MCF 10A (cell line): Measurements from ENCODE around the gene POLR2I. TPM values are rescaled to one million over a fixed set of nuclear protein-coding genes. Genes with fewer than 3 reads are reported as not detected.

ENCODE experiments used
- BruUV-seq: library from RNA; stranded (reverse); fragments of 400-500 nt; replicated peaks from 2 replicates; lab custom pipeline; 2021; lab: Mats Ljungman, UMichigan
- CTCF ChIA-PET: fragments of 300-600 bp; sonication (Branson Sonifier 250); formaldehyde crosslinking; extraction: SDS; loops from one replicate; lab custom pipeline; 2021; ENCODE audit warnings: antibody characterized with exemption, inconsistent platforms; lab: Yijun Ruan, JAX
- POLR2A ChIA-PET: fragments of 300-600, 350-650 bp; sonication (Branson Sonifier 250); formaldehyde crosslinking; extraction: SDS; loops from one replicate; lab custom pipeline; 2020; ENCODE audit warnings: antibody characterized with exemption, inconsistent platforms; lab: Yijun Ruan, JAX
- DNase-seq: peaks from one replicate; pipeline ENCODE4 v3.0.0-alpha.2; 2018; ENCODE audit not compliant: unreplicated experiment
- H3K27ac Mint-ChIP-seq: one replicate; pipeline ENCODE4 v1.8.0; 2022; ENCODE audit warnings: mild to moderate bottlenecking, low read depth, mixed read lengths; ENCODE audit not compliant: unreplicated experiment
- H3K27me3 Mint-ChIP-seq: one replicate; pipeline ENCODE4 v1.8.0; 2022; ENCODE audit warnings: mixed read lengths; ENCODE audit not compliant: insufficient read depth, unreplicated experiment
- H3K36me3 Mint-ChIP-seq: one replicate; pipeline ENCODE4 v1.8.0; 2022; ENCODE audit warnings: mild to moderate bottlenecking, moderate library complexity, mixed read lengths; ENCODE audit not compliant: insufficient read depth, unreplicated experiment
- H3K4me1 Mint-ChIP-seq: one replicate; pipeline ENCODE4 v1.8.0; 2022; ENCODE audit warnings: mixed read lengths; ENCODE audit not compliant: insufficient read depth, unreplicated experiment
- H3K4me3 Mint-ChIP-seq: one replicate; pipeline ENCODE4 v1.8.0; 2022; ENCODE audit warnings: mild to moderate bottlenecking, moderate library complexity, mixed read lengths; ENCODE audit not compliant: unreplicated experiment
- H3K9me3 Mint-ChIP-seq: one replicate; pipeline ENCODE4 v1.8.0; 2022; ENCODE audit warnings: mixed read lengths; ENCODE audit not compliant: unreplicated experiment
- intact Hi-C: fragments of 100-400 bp; cut with micrococcal nuclease; formaldehyde crosslinking; loops from 2 replicates; pipeline ENCODE4 v1.14.1; 2022
- total RNA-seq: library from RNA; stranded (reverse); gene quantifications from 2 replicates; pipeline ENCODE4 v1.2.3, GENCODE V29; 2022
- TF ChIP-seq, protein P1 (sequence below): fragments of 200-600 bp; IDR thresholded peaks from one replicate; pipeline ENCODE4 v1.8.0; 2022; ENCODE audit warnings: antibody characterized with exemption, mild to moderate bottlenecking; ENCODE audit not compliant: unreplicated experiment

The POLR2I gene
- total RNA-seq, 1 experiment from 2014 or later = 112 TPM

- peak overlapping the region; percentile 91 for H3K4me3 Mint-ChIP-seq
These were observed 1.2 kb downstream of the POLR2I start for GRCh38 chr19:36113425-36113824.

DNA sequence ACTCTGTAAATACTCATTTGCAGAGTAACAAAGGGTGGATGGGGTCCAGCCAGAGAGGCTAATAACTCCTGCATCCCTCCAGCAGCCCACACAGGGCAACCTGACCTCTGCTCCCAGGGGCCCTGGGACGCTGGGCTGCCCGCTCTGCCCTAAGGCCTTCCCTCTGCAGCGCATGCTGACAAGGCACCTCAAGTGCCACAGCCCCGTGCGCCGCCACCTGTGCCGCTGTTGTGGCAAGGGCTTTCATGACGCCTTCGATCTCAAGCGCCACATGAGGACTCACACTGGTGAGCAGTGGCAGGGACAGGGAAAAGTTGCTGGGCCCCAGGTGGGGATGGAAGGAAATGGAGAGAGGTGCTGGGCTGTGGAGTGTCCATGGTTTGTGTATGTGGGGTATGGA is 2.0 kb downstream of the POLR2I start:
- H3K36me3 Mint-ChIP-seq = peaks cover 55% of the 10 kb centered on the region
- no TSS peak for BruUV-seq
- H3K27ac Mint-ChIP-seq = no peak overlapping the region
- POLR2A ChIA-PET = no interaction called here
- peaks cover 12% of the 10 kb centered on the region for H3K4me1 Mint-ChIP-seq
- intact Hi-C loops = loop anchor here (10.0 kb wide), 1 partner anchor 228 kb away; no protein-coding TSS in a partner anchor
- no peaks in the 10 kb centered on the region for H3K27me3 Mint-ChIP-seq
- TF ChIP-seq, protein P1, sequence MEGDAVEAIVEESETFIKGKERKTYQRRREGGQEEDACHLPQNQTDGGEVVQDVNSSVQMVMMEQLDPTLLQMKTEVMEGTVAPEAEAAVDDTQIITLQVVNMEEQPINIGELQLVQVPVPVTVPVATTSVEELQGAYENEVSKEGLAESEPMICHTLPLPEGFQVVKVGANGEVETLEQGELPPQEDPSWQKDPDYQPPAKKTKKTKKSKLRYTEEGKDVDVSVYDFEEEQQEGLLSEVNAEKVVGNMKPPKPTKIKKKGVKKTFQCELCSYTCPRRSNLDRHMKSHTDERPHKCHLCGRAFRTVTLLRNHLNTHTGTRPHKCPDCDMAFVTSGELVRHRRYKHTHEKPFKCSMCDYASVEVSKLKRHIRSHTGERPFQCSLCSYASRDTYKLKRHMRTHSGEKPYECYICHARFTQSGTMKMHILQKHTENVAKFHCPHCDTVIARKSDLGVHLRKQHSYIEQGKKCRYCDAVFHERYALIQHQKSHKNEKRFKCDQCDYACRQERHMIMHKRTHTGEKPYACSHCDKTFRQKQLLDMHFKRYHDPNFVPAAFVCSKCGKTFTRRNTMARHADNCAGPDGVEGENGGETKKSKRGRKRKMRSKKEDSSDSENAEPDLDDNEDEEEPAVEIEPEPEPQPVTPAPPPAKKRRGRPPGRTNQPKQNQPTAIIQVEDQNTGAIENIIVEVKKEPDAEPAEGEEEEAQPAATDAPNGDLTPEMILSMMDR = no peak
- CTCF ChIA-PET = interaction anchor here (0.7 to 1.9 kb wide), 3 partner anchors 38 to 53 kb away, joined by 3 to 8 read pairs (median 8); no protein-coding TSS in a partner anchor
- DNase-seq = no peak
- H3K9me3 Mint-ChIP-seq = no peaks in the 10 kb centered on the region
- H3K4me3 Mint-ChIP-seq = peak overlapping the region; percentile 91

More at GRCh38 chr19:36113425-36113824, 1.2 kb downstream of the POLR2I start:
- no peak for DNase-seq
- H3K9me3 Mint-ChIP-seq = no peaks in the 10 kb centered on the region
- H3K27me3 Mint-ChIP-seq = no peaks in the 10 kb centered on the region
- ChIA-PET CTCF (interaction anchor here (0.7 to 1.9 kb wide), 4 partner anchors 39 to 232 kb away, joined by 3 to 8 read pairs (median 6); no protein-coding TSS in a partner anchor), POLR2A (interaction anchor here (0.6 to 3.7 kb wide), 7 partner anchors 23 to 945 kb away, joined by 3 to 24 read pairs (median 17); partner anchors contain the start of genes THAP8, ZNF146 and ZNF565)
- no TSS peak for BruUV-seq
- H3K27ac Mint-ChIP-seq = peak overlapping the region; percentile 94
- H3K36me3 Mint-ChIP-seq = peaks cover 63% of the 10 kb centered on the region
- peaks cover 17% of the 10 kb centered on the region for H3K4me1 Mint-ChIP-seq
- intact Hi-C loops = loop anchor here (10.0 kb wide), 1 partner anchor 229 kb away; no protein-coding TSS in a partner anchor
- TF ChIP-seq, protein P1 = no peak

DNA sequence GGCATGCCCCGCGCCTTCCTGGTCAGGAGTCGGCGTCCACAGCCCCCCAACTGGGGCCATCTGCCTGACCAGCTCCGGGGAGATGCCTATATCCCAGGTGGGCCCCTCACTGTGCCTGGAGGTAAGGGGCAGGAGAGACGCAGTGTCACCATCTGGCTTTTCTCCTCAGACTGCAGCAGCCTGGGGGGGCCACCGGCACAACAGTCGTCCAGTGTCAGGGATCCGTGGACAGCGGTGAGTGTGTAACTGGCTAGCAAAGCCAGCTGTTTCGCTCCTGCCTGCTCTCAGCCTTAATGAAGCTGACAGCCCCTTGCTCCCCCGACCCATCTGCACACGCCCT is 3.5 kb downstream of the POLR2I start:
- ChIA-PET POLR2A (no interaction called here), CTCF (interaction anchor here (0.7 to 0.9 kb wide), 3 partner anchors 20 to 824 kb away, joined by 4 to 5 read pairs (median 4); no protein-coding TSS in a partner anchor)
- DNase-seq = no peak
- Mint-ChIP-seq H3K4me1 (peaks cover 9% of the 10 kb centered on the region), H3K4me3 (no peak overlapping the region), H3K27me3 (no peaks in the 10 kb centered on the region), H3K27ac (no peak overlapping the region), H3K36me3 (peaks cover 40% of the 10 kb centered on the region), H3K9me3 (no peaks in the 10 kb centered on the region)
- TF ChIP-seq, protein P1 = no peak
- intact Hi-C loops = loop anchor here (10.0 kb wide), 1 partner anchor 226 kb away; no protein-coding TSS in a partner anchor
- BruUV-seq = no TSS peak

DNA sequence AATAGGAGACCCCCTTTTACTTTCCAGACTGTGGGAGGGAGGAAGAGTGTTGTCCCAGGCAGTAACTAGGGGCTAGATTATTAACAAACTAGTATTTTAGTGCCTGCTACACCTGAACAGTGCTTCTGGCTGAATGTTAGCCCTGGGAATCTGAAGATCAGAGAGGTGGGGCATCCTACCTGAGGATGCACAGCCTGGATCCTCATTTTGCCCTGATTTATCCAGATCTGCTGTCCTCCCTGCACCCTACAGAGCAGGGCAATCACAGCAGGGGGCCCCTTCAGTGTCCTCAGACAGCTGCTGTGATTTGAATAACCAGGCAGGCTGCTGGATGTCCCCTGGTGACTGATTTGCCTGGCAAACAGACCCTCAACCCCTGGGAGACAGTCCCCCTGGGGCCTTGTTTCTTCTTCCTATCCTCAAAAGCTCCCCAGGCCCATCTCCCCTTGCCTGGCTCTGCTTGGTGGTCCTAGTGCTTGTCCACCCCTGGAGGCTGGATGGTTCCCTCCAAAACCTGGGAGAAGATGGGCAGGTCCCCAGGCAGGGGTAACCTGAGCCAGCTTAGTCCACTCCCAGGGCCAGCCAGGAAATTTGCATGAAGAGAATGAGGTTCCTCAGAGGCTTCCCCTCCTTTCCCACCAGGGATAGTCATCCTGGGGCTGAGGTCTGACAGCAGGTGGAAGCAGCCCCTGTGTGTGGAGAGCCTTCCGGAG is 4.0 kb downstream of the POLR2I start, which contains the start of gene OVOL3:
TSS of gene OVOL3 (plus strand) at position 657 of the 713 bp plus-strand sequence. CDS start 60 bp downstream, outside the sequence.
- H3K4me1 Mint-ChIP-seq = peaks cover 6% of the 10 kb centered on the region
- intact Hi-C loops = loop anchor here (10.0 kb wide), 1 partner anchor 226 kb away; no protein-coding TSS in a partner anchor
- TF ChIP-seq, protein P1 = no peak
- BruUV-seq = no TSS peak
- H3K9me3 Mint-ChIP-seq = no peaks in the 10 kb centered on the region
- H3K27me3 Mint-ChIP-seq = no peaks in the 10 kb centered on the region
- peaks cover 38% of the 10 kb centered on the region for H3K36me3 Mint-ChIP-seq
- H3K27ac Mint-ChIP-seq = no peak within 1 kb of the TSS
- DNase-seq = no peak
- H3K4me3 Mint-ChIP-seq = no peak within 1 kb of the TSS
- CTCF ChIA-PET = interaction anchor here (0.6 to 0.9 kb wide), 2 partner anchors 58 to 112 kb away, joined by 3 to 4 read pairs; no protein-coding TSS in a partner anchor
- POLR2A ChIA-PET = no interaction called here
